K562 (cell line): ENCODE results near the gene ABLIM2. TPM values are rescaled to one million over a fixed set of nuclear protein-coding genes. Genes with fewer than 3 reads are reported as not detected.

Source experiments
- ATAC-seq: fragments of 200-7000 bp; cut with Tn5 transposase; 3 replicates; pipeline ENCODE4 v1.9.1; 2020; ENCODE audit warnings: moderate library complexity
- BruUV-seq: library from RNA; stranded (reverse); fragments of 400-500 nt; replicated peaks from 2 replicates; lab custom pipeline; 2021; lab: Mats Ljungman, UMichigan
- CTCF ChIA-PET: fragments of 300-600 bp; formaldehyde crosslinking; extraction: SDS; loops from one replicate; lab custom pipeline; 2021; ENCODE audit warnings: low intra/inter-chr PET ratio; lab: Yijun Ruan, JAX
- POLR2A ChIA-PET: fragments of 300-600, 350-650 bp; sonication (Branson Sonifier 250); formaldehyde crosslinking; extraction: SDS; loops from one replicate; lab custom pipeline; 2021; ENCODE audit warnings: antibody characterized with exemption, inconsistent platforms; lab: Yijun Ruan, JAX
- DNase-seq, 4 experiments: peaks; one replicate each; pipeline versions ENCODE4 v3.0.0 to v3.0.0-alpha.2; 2011 to 2018; ENCODE audit warnings: low spot score in 3 of 4, mixed read lengths in 3 of 4; ENCODE audit errors: extremely low read depth in 1 of 4
- FAIRE-seq: peaks from 2 replicates; lab custom pipeline; 2011; peaks lifted over from hg19 to GRCh38; lab: Jason Lieb, UNC
- H2AFZ ChIP-seq: 2 replicates; pipeline ENCODE4 v1.6.0; 2011; ENCODE audit warnings: low read depth, low read length, control low read depth, inconsistent platforms
- H3K27ac ChIP-seq: fragments of 200-600 bp; 3 replicates; pipeline ENCODE4 v1.8.0; 2011; ENCODE audit warnings: low read depth, mild to moderate bottlenecking, control low read depth, inconsistent platforms, low read length, moderate library complexity, mixed read lengths; ENCODE audit errors: extremely low read depth
- H3K27me3 ChIP-seq, 2 experiments: fragments of 300-600 bp in 1 of 2; 2 replicates in 1 of 2; 3 replicates in 1 of 2; pipeline versions ENCODE4 v1.6.0 to v1.8.0; 2011; ENCODE audit warnings: inconsistent platforms in 2 of 2, low read length in 2 of 2, mild to moderate bottlenecking in 1 of 2, mixed read lengths in 1 of 2, moderate library complexity in 1 of 2; ENCODE audit not compliant: control insufficient read depth in 2 of 2, insufficient read depth in 2 of 2
- H3K36me3 ChIP-seq: fragments of 300-600 bp; 3 replicates; pipeline ENCODE4 v1.8.0; 2011; ENCODE audit warnings: mild to moderate bottlenecking, low read length, inconsistent platforms; ENCODE audit not compliant: control insufficient read depth, insufficient read depth
- H3K4me1 ChIP-seq, 2 experiments: fragments of 200-600 bp in 1 of 2; replicated peaks in 1 of 2; 2 replicates in 1 of 2; 3 replicates in 1 of 2; pipeline versions ENCODE4 v1.5.1 to v1.8.0; 2011; ENCODE audit warnings: inconsistent platforms in 2 of 2, low read length in 2 of 2, mild to moderate bottlenecking in 1 of 2, mixed read lengths in 1 of 2, moderate library complexity in 1 of 2; ENCODE audit not compliant: control insufficient read depth in 2 of 2, insufficient read depth in 2 of 2
- H3K4me2 ChIP-seq: 2 replicates; pipeline ENCODE4 v1.6.1; 2011; ENCODE audit warnings: low read length, control low read depth, inconsistent platforms, mixed read lengths; ENCODE audit not compliant: insufficient read depth
- H3K4me3 ChIP-seq: fragments of 200-600 bp; sonication (generic), shearing (Covaris generic); 2 replicates; pipeline ENCODE4 v1.5.1; 2016; ENCODE audit warnings: control low read depth, inconsistent platforms
- H3K79me2 ChIP-seq: fragments of 200-600 bp; 3 replicates; pipeline ENCODE4 v1.8.0; 2011; ENCODE audit warnings: low read length, inconsistent platforms; ENCODE audit not compliant: control insufficient read depth, insufficient read depth
- H3K9ac ChIP-seq, 2 experiments: 2 replicates each; pipeline versions ENCODE4 v1.6.0 to v1.6.1; 2011; ENCODE audit warnings: low read depth in 2 of 2, low read length in 2 of 2, control low read depth in 1 of 2, inconsistent platforms in 1 of 2, mild to moderate bottlenecking in 1 of 2, mixed read lengths in 1 of 2; ENCODE audit not compliant: insufficient read depth in 1 of 2
- H3K9me1 ChIP-seq: one replicate; pipeline ENCODE4 v1.6.0; 2011; ENCODE audit warnings: inconsistent platforms, mild to moderate bottlenecking, low read length, moderate library complexity; ENCODE audit not compliant: control insufficient read depth, insufficient read depth
- H3K9me3 ChIP-seq: replicated peaks from 2 replicates; pipeline ENCODE4 v1.5.1; 2011; ENCODE audit warnings: low read depth, low read length, inconsistent platforms; ENCODE audit not compliant: control insufficient read depth, insufficient read depth
- H4K20me1 ChIP-seq: replicated peaks from 2 replicates; pipeline ENCODE4 v1.6.1; 2011; ENCODE audit warnings: low read length, inconsistent platforms, mixed read lengths; ENCODE audit not compliant: control insufficient read depth, insufficient read depth
- BMI1 ChIP-seq: fragments of 150-350 bp; IDR thresholded peaks from 2 replicates; pipeline ENCODE4 v1.6.1; 2014; ENCODE audit warnings: low read length
- CREB5 ChIP-seq: fragments of 250-450 bp; sonication (Bioruptor Pico); IDR thresholded peaks from 2 replicates; pipeline ENCODE4 v1.5.0; 2020; ENCODE audit warnings: mild to moderate bottlenecking
- ERF ChIP-seq: fragments of 450-650 bp; formaldehyde crosslinking; IDR thresholded peaks from 2 replicates; pipeline ENCODE4 v1.4.0; 2020; ENCODE audit warnings: mild to moderate bottlenecking, mixed read lengths
- IRF2 ChIP-seq: sonication (generic); formaldehyde crosslinking; IDR thresholded peaks from 2 replicates; pipeline ENCODE4 v1.8.1; 2022; ENCODE audit warnings: mild to moderate bottlenecking, missing genetic modification reagents
- MAFG ChIP-seq: fragments of 450-650 bp; conservative IDR thresholded peaks from 2 replicates; pipeline ENCODE4 v1.6.1; 2016; ENCODE audit warnings: missing genetic modification characterization, missing compliant biosample characterization
- THAP12 ChIP-seq: fragments of 250-450 bp; sonication (Bioruptor Pico); IDR thresholded peaks from 2 replicates; pipeline ENCODE4 v1.9.0; 2021; ENCODE audit warnings: mild to moderate bottlenecking, inconsistent platforms
- ZNF184 ChIP-seq: sonication (generic); formaldehyde crosslinking; IDR thresholded peaks from 2 replicates; pipeline ENCODE4 v1.5.0; 2020; ENCODE audit warnings: missing genetic modification reagents
- WGBS: fragments of 100-300 bp; shearing (Covaris generic); methylation state at CpG from one replicate; pipeline ENCODE4 v1.1.6; 2016; ENCODE audit warnings: low coverage, mixed read lengths; ENCODE audit not compliant: insufficient coverage; ENCODE audit errors: missing lambda C conversion rate; 5-methylcytosine and 5-hydroxymethylcytosine counted together
- in situ Hi-C: fragments of 300-500 bp; cut with MboI; formaldehyde crosslinking; loops from 4 replicates; pipeline ENCODE4 v1.15.0; 2018; ENCODE audit warnings: inconsistent platforms, mixed read lengths
- intact Hi-C: fragments of 100-400 bp; cut with micrococcal nuclease; formaldehyde crosslinking; loops from 2 replicates; pipeline ENCODE4 v1.14.2; 2022
- polyA plus RNA-seq, 8 experiments: library from polyadenylated mRNA; depleted of rRNA in 4 of 8; stranded (reverse) in 5 of 8; unstranded in 3 of 8; fragments of >200 nt; fragmentation: Nextera tagmentation in 2 of 8; fragmentation: Illumina TruSeq in 1 of 8; extraction: Ambion mirVana in 2 of 8; extraction: Trizol in 1 of 8; gene quantifications; 2 replicates each; pipeline versions ENCODE4 v1.2.1 to v1.2.3, GENCODE V29; 2011 to 2014; ENCODE audit warnings: inconsistent platforms in 1 of 8, missing spikeins in 1 of 8
- total RNA-seq, 7 experiments: library from RNA; depleted of rRNA in 6 of 7; stranded (reverse); fragments of >200 nt in 6 of 7; fragmentation: Illumina TruSeq in 2 of 7; extraction: Trizol in 2 of 7; gene quantifications; 2 replicates each; pipeline versions ENCODE4 v1.2.1 to v1.2.3, GENCODE V29; 2011 to 2021; ENCODE audit warnings: low replicate concordance in 1 of 7

The ABLIM2 gene
- total and polyA plus RNA-seq, 9 of the 15 experiments (the other 6 are each of a cell fraction or from before 2014, with no cell fraction given): not detected

- no peaks in the 10 kb centered on the region for H3K79me2 ChIP-seq
- no peaks in the 10 kb centered on the region for H3K36me3 ChIP-seq
- peaks cover 0 to 22% of the 10 kb centered on the region in 2 experiments; a peak in 2 of 5 replicates for H3K4me1 ChIP-seq
- POLR2A ChIA-PET: interaction anchor here (0.5 to 0.7 kb wide), 4 partner anchors 77 to 515 kb away, joined by 3 to 5 read pairs (median 3); no protein-coding TSS in a partner anchor
- H3K9me1 ChIP-seq: no peaks in the 10 kb centered on the region
- 18% methylated on average over 13 of the region's 13 CpGs for WGBS
- ATAC-seq: no peak
- H3K9ac ChIP-seq: peak overlapping the region in 1 of 2 experiments; percentile 85; a peak in 2 of 4 replicates
- TF ChIP-seq CREB5 (CRISPR knock-in tag) (no peak), BMI1 (no peak), MAFG (tag) (no peak), ERF (CRISPR knock-in tag) (no peak), IRF2 (CRISPR knock-in tag) (no peak), ZNF184 (CRISPR knock-in tag) (no peak), THAP12 (no peak)
- TF ChIP-seq, all 486 proteins: peak for 0
- DNase-seq (no peak), FAIRE-seq (no peak)
- intact Hi-C loops: no loop called here
- no peaks in the 10 kb centered on the region for H3K9me3 ChIP-seq
- peaks cover 17 to 72% of the 10 kb centered on the region in 2 experiments; a peak in 4 of 5 replicates for H3K27me3 ChIP-seq
- peaks cover 6% of the 10 kb centered on the region for H4K20me1 ChIP-seq
- peak overlapping the region; percentile 88 for H3K4me2 ChIP-seq
- CTCF ChIA-PET: no interaction called here
- in situ Hi-C loops: loop anchor here (10.0 kb wide), 1 partner anchor 245 kb away; no protein-coding TSS in a partner anchor
- H2AFZ ChIP-seq: peak overlapping the region; percentile 98
- no TSS peak for BruUV-seq
- H3K27ac ChIP-seq: no peak overlapping the region
- peak overlapping the region; percentile 40; the same call in 1 of the 2 replicates for H3K4me3 ChIP-seq
Observed at GRCh38 chr4:8159537-8160232, 1.1 kb upstream of the ABLIM2 start.
